Measurements from ENCODE around the gene OR10AG1.

DNA sequence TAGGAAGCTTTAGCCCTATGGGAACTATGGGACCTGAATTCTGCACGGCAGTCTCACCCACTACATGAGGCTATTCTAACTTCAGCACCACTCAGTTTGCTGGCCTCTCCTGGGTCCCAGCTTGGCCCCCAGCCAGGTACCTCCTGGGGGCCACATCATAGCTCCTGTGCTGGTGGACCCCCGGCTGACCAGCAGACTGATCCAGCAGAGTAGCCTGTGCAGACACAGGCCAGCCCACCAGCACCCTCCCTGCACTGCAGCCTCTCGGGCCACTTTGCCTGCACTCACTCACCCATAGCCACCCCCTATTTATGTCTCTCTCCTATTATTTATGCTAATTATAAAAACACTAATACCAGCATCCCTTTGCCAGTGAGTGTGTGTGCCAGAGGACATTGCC lies 1.2 kb upstream of the OR10AG1 start:
- TF ChIP-seq POLR2A (IDR thresholded peaks at IDR 0.05) = no peak
- TF ChIP-seq, protein P1, sequence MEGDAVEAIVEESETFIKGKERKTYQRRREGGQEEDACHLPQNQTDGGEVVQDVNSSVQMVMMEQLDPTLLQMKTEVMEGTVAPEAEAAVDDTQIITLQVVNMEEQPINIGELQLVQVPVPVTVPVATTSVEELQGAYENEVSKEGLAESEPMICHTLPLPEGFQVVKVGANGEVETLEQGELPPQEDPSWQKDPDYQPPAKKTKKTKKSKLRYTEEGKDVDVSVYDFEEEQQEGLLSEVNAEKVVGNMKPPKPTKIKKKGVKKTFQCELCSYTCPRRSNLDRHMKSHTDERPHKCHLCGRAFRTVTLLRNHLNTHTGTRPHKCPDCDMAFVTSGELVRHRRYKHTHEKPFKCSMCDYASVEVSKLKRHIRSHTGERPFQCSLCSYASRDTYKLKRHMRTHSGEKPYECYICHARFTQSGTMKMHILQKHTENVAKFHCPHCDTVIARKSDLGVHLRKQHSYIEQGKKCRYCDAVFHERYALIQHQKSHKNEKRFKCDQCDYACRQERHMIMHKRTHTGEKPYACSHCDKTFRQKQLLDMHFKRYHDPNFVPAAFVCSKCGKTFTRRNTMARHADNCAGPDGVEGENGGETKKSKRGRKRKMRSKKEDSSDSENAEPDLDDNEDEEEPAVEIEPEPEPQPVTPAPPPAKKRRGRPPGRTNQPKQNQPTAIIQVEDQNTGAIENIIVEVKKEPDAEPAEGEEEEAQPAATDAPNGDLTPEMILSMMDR (IDR thresholded peaks at IDR 0.05) = no peak
